Right renal cortex interstitium (tissue), 3 donors: ENCODE data around the gene ATP8A2. TPM values are rescaled to one million over a fixed set of nuclear protein-coding genes. Genes with fewer than 3 reads are reported as not detected.

Source experiments
- DNase-seq, 3 donors: peaks; one replicate each; pipeline ENCODE4 v3.0.0-alpha.2; 2013; ENCODE audit warnings: low read depth in 3 of 3, low spot score in 2 of 3
- polyA plus RNA-seq, 3 donors: library from polyadenylated mRNA; unstranded; fragments of 120-200 nt; gene quantifications; one replicate each; pipeline ENCODE4 v1.2.1, GENCODE V29; 2013; ENCODE audit not compliant: insufficient read length in 3 of 3

The ATP8A2 gene
- polyA plus RNA-seq, 3 donors, result 5.5 to 7.2 (median 6.3) TPM

- DNase-seq, result no peak
Observed at GRCh38 chr13:25980255-25980654, 608.5 kb downstream of the ATP8A2 start.

DNA sequence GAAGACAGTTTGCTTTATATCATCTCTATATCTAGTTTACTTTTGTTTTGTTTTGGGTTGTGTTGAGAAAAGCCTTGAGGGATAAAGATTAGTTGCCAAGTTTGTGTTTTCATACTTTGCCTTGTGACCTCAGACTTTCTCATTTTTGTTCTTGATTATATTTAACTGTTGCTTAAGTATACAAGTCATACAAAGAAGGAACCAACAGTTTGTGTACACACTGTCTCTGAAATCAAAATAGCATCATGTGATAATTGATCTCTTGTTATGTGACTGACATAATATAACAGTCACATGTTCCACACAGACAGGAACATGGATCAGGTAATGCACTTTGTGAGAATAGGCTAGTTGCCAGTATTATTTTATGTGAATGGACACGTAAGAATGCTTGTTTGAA lies 609.3 kb downstream of the ATP8A2 start:
- no peak for DNase-seq

DNA sequence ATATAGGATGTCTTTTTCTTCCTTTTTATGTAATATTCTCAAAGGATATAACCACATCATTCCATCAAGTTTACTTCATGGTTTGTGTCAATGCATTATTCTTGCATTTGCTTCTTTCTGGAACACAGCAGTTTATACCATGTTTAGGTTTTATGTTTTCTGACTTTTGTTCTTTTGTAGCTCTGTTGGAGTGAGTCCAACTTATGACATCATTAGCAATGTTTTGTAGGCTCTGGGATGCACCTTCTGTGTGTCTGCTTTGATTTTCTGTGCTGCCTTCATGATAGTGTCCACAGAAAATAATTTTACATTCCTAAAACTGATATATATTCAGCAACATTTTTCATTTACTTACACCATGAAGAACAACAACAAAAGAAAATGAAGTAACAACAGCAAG lies 611.1 kb downstream of the ATP8A2 start:
- no peak for DNase-seq

DNA sequence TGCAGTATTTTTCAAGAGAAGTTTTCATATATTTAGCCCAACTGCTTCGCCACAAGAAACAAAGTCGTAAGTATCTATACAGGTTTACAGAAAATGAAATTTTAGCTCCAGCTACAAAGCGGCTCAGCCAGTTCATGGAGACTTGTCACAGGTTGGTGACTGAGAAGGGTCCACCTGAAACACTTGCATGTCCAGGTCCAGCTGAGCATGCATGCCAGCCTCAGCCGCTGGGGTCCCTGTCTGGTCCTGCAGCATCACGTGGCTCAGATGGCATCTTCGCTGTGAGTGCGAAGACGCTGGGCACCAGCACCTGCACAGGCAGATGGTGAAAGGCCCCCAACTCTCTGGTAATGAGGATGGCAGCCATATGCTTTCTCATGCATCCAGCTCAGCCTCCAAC lies 616.2 kb downstream of the ATP8A2 start:
- DNase-seq, result no peak

GRCh38 chr13:25988661-25989060 lies 616.9 kb downstream of the ATP8A2 start:
- DNase-seq, result no peak

DNA sequence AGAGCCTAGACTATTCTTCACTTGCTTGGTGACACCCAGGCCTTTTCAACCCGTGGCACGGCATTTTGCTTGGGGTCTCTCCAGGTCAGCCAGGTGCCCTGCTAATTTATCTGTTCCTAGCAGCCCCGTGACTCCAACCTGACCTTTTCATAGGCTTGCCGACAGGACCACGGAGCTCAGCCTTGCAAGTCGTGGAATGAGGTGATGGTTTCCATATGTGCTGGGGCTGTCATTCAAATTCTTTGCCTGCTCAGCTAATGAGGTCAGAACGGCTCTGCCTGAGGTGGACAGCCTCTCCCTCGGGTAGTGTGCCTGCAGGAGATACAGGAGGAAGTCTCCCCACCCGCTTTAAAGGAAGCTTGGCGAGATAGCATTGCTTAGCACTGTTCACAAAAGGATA lies 619.0 kb downstream of the ATP8A2 start:
- DNase-seq, result no peak

- no peak for DNase-seq
Observed at GRCh38 chr13:25992076-25992475, 620.3 kb downstream of the ATP8A2 start.

DNA sequence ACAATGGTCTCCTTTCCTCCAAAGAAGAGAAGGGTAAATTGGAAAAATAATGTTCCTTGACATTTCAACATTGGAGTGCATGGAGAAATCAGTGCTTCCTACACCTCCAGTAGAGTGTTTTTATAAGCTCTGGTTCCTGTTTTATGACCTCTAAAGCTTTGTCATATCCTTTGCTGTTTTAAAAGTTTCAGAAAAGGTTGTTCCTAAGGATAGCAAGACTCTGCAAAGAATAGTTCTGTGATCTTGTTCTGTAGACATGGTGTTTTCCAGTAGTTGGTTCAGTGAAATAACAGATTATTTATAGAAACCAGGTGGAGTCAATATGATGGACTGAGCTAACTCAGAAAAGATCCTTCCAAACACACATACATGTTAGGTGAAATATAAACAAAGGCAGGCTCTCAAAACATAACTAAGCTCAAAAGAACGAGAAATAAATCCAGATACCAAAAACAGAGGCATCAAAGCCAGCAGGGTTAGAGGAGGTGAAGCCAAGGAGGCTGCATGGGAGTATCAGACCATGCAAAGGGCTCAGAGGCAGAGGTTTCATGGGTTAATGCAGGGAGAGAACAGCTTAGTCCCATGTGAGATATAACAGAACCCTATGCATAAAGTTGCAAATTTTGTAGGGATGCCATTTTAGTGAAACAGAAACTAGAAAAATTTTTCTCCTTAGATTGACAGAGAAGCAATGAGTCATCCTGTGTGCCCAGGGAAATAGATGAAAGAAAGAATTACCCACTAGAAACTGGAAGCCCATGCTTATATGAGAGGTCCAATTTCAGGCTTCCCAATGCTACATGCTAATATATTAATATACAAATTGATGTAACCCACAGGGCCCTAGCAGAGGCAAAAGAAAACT lies 635.7 kb downstream of the ATP8A2 start:
- DNase-seq, result no peak

- no peak for DNase-seq
Observed at GRCh38 chr13:26010487-26011207, 638.9 kb downstream of the ATP8A2 start.

DNA sequence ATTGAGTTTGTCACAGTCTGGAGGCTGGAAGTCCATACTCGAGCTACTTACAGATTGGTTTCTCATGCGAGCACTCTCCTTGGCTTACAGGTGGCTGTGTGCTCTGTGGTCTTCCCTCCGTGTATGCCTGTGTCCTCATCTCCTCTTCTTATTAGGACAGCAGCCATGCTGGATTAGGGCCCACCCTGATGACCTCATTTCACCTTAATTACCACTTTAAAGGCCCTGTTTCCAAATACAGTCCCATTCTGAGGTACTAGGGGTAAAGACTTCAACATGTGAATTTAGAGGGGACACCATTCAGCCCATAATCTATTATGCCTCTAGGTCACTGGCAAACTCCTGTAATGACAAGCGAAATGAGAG lies 639.4 kb downstream of the ATP8A2 start:
- DNase-seq, result no peak

GRCh38 chr13:26011996-26012821 lies 640.4 kb downstream of the ATP8A2 start:
- DNase-seq, result no peak

DNA sequence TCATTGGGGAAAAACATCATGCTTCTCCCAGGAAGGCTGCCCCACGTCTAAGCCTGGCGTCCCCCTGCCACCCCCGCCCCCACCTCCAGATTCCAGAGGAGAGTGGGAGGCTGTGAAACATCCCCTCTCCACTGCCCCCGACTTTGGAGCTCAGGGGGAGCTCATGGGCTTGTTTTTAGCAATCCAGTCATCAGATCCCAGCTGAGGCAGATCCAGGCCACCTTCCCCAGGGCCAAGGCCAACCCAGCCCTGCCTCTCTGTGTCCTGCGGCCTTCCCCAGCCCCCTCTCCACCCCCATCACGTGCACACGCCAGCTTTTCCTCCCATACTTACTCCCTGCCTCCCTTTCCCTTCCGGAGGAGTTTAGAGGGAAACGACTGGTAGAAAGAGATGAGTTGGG lies 641.2 kb downstream of the ATP8A2 start:
- DNase-seq, result no peak

DNA sequence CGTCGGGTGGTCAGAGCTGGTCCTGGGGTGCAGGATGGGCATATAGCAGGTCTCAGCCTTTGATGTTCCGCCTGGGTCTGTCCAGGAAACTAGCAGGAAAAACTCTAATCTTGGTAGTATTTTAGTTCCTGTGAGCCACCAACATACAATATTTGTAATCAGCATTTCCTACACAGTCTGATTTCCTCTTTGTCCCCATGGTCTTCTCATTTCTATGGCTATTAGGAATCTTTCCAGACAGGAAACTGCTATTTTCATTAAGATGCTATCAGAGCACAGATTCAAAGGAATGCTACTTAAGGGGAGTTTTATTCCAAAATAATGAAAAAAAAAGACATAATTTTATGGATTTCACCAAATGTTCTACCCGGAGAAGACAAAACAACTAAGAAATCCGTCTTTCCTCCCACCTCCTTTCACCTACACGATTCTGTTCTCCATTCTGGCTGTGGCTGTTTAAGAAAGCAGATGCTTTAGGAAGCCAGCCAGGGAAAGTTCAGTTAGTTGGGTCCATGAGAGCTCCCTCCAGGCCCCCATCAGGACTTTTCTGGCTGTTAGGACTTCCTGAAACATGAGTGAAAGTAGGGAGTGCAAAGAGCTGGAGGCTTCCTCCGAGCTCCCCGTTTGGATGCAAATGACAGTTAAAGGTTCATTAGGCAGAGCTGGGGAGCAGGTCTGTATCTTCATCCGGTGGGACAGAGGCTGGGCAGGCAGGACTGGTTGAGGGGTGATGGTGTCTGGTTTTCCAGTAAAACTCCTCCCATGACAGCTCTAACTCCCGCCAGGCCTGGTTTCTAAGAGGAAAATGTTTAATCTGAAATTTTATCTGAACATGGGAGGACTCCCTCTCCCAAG lies 643.7 kb downstream of the ATP8A2 start:
- no peak for DNase-seq

DNA sequence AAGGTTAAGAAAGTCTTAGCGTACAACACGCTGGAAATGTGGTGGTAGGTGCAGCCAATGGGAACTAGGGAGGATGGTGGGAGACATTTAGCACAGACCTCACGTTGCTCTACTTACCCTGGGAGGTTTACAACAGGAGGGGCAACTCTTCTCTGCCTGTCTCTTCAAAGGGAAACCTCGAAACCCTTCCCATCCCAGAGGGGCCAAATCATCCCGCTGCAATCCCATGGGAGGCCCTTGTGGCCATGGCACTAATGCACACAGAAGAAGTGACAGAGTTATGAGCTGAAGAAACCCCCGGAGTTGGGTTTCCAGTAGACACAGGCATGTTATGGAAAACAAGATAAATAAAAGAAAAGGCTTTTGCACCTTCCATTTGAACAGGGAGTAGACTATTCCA lies 644.4 kb downstream of the ATP8A2 start:
- DNase-seq, result no peak

- DNase-seq, result no peak
Observed at GRCh38 chr13:26017196-26017921, 645.6 kb downstream of the ATP8A2 start.

GRCh38 chr13:26017932-26018665 lies 646.3 kb downstream of the ATP8A2 start:
- DNase-seq, result no peak

DNA sequence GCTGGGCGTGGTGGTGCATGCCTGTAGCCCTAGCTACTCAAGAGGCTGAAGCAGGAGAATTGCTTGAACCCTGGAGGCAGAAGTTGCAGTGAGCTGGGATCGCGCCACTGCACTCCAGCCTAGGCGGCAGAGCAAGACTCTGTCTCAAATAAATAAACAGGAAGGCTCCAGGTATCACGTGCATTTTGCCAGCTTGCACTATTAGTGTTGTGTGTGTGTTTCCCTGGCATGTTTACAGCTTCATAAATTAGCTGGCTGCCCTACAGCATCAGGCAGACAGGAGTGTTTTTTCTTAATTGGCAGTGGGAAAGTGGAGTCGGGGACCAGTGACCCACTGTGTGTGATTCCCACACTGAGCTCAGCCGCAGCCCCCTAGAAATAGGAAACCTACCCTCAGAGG lies 647.5 kb downstream of the ATP8A2 start:
- no peak for DNase-seq

DNA sequence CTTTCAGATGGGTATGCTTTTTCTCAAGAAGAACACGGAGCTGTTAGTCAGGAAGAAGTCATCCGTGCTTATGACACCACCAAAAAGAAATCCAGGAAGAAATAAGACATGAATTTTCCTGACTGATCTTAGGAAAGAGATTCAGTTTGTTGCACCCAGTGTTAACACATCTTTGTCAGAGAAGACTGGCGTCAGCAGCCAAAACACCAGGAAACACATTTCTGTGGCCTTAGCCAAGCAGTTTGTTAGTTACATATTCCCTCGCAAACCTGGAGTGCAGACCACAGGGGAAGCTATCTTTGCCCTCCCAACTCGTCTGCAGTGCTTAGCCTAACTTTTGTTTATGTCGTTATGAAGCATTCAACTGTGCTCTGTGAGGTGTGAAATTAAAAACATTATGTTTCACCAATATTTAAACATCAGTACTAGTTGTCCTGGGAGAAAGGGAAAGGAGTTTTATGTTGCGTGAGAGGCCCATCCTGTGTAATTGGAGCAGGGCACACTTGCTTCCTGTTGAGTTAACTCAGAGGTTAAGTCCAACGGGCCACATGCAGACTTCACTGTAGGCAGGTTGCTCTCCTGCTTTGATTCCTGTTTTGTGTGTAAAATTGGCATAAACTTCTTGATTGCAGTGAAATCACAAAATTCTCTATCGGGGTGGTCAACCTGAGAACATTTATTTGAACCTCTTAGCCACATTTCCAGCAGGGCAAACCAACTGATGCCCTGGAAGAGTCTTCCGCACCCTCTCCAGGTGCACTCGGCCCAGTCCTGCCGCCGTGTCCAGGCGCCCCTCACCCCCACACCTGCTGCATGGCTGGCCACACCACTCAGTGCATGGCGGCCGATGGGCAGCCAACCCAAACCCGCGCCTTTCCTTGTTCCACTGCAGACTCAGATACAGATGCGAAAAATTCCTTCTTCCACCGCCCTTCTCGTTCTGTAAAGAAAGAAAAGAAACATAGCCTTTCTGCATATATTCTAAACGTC lies 648.4 kb downstream of the ATP8A2 start:
- no peak for DNase-seq
